ENCODE results near the gene TMEM169.

TMEM169 gene

DNA sequence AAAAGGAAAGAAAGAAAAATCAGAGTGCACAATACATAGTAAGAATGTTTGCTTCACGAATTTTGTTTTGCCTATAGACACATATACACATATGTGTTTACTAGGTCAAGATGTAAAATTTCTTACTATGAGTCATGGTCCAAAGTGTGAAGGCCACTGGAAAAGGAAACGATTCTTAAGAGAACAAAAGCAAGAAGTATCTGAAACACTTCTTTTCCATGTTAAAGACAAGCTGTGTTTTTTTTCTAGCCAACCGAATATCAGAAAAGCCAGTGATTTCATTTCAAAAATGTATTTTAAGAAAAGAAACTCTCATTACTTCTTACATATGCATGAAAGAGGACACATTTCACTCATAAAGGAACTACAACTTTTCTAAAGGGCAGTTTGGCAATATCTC, 25.0 kb upstream of the TMEM169 start:
- TF ChIP-seq, protein P1, sequence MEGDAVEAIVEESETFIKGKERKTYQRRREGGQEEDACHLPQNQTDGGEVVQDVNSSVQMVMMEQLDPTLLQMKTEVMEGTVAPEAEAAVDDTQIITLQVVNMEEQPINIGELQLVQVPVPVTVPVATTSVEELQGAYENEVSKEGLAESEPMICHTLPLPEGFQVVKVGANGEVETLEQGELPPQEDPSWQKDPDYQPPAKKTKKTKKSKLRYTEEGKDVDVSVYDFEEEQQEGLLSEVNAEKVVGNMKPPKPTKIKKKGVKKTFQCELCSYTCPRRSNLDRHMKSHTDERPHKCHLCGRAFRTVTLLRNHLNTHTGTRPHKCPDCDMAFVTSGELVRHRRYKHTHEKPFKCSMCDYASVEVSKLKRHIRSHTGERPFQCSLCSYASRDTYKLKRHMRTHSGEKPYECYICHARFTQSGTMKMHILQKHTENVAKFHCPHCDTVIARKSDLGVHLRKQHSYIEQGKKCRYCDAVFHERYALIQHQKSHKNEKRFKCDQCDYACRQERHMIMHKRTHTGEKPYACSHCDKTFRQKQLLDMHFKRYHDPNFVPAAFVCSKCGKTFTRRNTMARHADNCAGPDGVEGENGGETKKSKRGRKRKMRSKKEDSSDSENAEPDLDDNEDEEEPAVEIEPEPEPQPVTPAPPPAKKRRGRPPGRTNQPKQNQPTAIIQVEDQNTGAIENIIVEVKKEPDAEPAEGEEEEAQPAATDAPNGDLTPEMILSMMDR (IDR thresholded peaks at IDR 0.05; ENCODE audit: low read depth, low read length): no peak
- no peak for DNase-seq (ENCODE audit: low read depth, low spot score)
- in situ Hi-C loops (cut with HindIII; ENCODE audit: low sequenced_read_pairs): no loop called here
- H3K4me3 ChIP-seq (ENCODE audit: low read depth, low read length): no peak overlapping the region

DNA sequence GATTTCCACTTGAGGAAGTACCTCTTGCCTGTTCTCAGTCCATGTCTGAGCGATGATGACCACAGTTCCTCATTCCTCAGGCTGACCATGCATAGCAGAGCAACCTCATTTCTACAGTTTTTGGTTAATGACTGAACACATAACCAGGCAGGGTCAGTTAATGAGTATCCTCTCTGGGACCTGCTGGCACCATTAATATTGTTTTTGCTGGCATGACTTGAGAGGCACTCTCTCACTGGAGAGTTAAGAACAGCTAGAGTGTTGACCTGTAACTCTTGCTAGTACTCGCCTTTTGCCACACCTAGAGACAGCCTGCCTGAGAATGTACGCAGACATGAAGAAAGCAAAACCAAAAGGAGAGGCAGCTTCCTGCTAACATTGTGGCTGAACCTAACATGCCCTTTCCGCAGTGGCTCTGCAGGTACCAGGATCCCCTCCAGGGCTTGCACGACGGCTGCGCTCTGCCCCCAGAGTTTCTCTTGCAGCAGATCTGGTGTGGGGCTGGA, 24.0 kb upstream of the TMEM169 start:
- H3K4me3 ChIP-seq (ENCODE audit: low read depth, low read length): no peak overlapping the region
- TF ChIP-seq, protein P1 (IDR thresholded peaks at IDR 0.05; ENCODE audit: low read depth, low read length): no peak
- DNase-seq (ENCODE audit: low read depth, low spot score): peak; percentile 93
- in situ Hi-C loops (cut with HindIII; ENCODE audit: low sequenced_read_pairs): no loop called here

DNA sequence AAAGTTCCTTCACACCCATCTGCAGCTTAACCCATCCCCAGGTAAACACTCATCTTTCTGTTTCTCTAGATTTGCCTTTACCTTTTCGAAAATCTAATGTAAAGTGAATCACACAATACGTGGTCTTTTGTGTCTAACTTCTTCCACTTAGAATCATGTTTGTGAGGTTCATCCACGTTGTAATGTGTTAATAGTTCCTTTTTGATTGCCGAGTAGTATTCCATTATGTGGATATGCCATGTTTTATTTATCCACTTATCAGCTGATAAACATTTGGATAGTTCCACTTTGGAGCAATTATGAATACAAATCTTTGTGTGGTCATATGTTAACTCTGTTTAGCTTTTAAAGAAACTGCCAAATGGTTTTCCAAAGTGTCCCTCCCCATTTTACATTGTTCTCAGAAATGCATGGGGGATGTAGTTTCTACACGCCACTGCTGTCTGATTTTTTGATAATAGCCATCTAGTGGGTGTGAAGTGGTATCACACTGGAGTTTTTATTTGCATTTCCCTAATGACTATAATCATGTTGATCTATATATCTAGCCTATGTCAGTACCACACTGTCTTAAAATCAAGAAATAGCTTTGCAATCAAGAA, 22.4 kb upstream of the TMEM169 start:
- TF ChIP-seq, protein P1 (IDR thresholded peaks at IDR 0.05; ENCODE audit: low read depth, low read length): peak; percentile 6
- in situ Hi-C loops (cut with HindIII; ENCODE audit: low sequenced_read_pairs): no loop called here

DNA sequence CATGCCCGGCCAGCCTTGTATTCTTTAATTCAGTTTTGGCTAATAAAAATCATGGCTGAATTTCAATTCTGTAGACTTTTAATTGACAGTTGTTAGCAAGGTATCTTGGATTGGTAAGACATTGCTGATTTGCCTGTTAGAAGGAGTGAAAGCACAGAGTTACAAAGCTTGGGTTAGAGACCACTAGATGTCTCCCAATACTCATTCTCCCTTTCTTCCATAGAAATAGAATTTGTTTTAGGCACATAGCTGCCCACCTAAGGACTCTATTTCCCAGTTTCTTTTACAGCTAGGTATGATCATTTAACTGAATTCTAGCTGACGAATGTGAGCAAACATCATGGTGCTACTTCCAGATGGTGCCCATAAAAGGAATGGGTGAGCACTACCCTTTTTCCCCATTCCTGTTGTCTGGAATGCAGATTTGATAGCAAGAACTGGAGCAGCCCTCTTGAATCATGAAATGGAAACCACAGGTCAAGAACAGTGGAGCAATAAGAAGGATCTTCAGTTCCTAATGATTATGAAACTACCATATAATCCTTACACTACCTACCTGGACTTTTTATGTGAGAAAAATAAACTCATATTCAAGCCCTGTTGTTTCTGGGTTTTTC, 17.6 kb upstream of the TMEM169 start:
- DNase-seq (ENCODE audit: low read depth, low spot score): no peak
- TF ChIP-seq, protein P1 (IDR thresholded peaks at IDR 0.05; ENCODE audit: low read depth, low read length): peak; percentile 47
- in situ Hi-C loops (cut with HindIII; ENCODE audit: low sequenced_read_pairs): no loop called here
- no peak overlapping the region for H3K4me3 ChIP-seq (ENCODE audit: low read depth, low read length)

More for the DNA sequence above, 22.4 kb upstream of the TMEM169 start:
- H3K4me3 ChIP-seq (ENCODE audit: low read depth, low read length): no peak overlapping the region
- DNase-seq (ENCODE audit: low read depth, low spot score): no peak

DNA sequence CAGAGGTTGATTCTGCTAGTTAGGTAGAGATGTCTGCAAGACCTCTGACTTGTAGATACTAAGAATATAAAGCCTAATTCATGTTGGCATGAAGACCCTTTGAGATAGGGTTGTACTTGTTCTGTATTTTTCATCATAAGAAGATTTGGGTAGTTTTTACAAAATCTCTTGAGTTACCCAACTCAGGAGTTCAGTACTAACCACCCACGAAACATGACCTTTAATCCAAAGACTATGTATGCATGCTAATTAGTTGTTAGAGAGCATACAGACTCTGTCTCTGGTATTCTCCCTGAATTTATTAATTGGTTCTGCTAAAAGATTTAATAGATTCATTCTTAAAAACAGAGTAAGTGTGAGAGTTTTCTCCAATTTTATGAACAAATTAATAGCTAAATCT, 17.1 kb upstream of the TMEM169 start:
- H3K4me3 ChIP-seq (ENCODE audit: low read depth, low read length): no peak overlapping the region
- TF ChIP-seq, protein P1 (IDR thresholded peaks at IDR 0.05; ENCODE audit: low read depth, low read length): no peak
- no peak for DNase-seq (ENCODE audit: low read depth, low spot score)
- in situ Hi-C loops (cut with HindIII; ENCODE audit: low sequenced_read_pairs): no loop called here

DNA sequence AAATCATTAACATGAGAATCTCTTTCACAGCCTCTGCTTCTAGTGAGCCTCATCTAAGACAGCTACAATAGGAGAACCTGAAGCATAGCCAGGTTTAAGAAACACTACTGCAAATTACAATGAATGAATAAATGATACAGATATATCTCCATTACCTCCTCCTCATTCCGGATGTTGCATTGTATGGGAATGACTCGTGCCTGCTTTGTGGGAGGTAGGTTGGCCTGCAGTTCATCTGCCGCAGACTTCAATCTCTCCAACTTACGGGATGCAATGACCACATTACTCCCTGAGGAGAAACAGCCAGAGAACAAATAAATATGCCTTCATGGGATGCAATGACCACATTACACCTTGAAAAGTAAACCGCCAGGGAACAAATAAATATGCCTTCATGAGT, 15.5 kb upstream of the TMEM169 start:
- in situ Hi-C loops (cut with HindIII; ENCODE audit: low sequenced_read_pairs): no loop called here
- peak; percentile 90 for DNase-seq (ENCODE audit: low read depth, low spot score)
- no peak overlapping the region for H3K4me3 ChIP-seq (ENCODE audit: low read depth, low read length)
- TF ChIP-seq, protein P1 (IDR thresholded peaks at IDR 0.05; ENCODE audit: low read depth, low read length): no peak

Data from astrocyte of the spinal cord (primary cell).